C4-2B (cell line): ENCODE data around the gene DUSP7.

Experiments
- H3K27ac ChIP-seq: fragments of 450-650 bp; 2 replicates; pipeline ENCODE4 v1.5.1; 2017
- ZFX ChIP-seq: fragments of 450-650 bp; IDR thresholded peaks from 2 replicates; pipeline ENCODE4 v1.6.1; 2017
- TF ChIP-seq, protein P1 (sequence below): fragments of 450-650 bp; conservative IDR thresholded peaks from 2 replicates; pipeline ENCODE4 v1.5.1; 2017; ENCODE audit warnings: mild to moderate bottlenecking

Gene DUSP7

DNA sequence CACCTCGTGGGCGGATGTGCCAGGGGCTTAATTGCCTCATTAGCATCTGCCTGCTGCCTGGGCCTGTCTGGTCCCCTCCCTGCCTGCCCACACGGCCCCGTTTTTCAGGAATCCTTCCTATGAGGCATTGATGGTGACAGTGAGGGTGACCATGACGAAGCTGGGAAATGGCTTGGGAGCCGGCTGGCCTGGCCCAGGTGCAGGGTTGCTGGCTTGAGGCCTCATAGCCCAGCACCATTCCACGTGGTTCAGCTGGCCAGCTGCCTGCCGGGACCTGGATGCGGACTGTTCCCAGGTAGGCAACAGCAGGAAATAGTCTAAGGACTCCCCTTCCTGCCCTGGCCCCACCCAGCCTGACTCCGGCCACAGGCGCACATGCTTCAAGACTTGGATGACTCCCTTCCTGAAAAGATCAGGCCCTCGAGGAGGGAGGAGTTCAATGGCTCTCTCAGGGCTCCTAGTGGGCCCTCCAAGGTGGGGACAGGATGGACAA, 8.9 kb upstream of the DUSP7 start:
- TF ChIP-seq, protein P1, sequence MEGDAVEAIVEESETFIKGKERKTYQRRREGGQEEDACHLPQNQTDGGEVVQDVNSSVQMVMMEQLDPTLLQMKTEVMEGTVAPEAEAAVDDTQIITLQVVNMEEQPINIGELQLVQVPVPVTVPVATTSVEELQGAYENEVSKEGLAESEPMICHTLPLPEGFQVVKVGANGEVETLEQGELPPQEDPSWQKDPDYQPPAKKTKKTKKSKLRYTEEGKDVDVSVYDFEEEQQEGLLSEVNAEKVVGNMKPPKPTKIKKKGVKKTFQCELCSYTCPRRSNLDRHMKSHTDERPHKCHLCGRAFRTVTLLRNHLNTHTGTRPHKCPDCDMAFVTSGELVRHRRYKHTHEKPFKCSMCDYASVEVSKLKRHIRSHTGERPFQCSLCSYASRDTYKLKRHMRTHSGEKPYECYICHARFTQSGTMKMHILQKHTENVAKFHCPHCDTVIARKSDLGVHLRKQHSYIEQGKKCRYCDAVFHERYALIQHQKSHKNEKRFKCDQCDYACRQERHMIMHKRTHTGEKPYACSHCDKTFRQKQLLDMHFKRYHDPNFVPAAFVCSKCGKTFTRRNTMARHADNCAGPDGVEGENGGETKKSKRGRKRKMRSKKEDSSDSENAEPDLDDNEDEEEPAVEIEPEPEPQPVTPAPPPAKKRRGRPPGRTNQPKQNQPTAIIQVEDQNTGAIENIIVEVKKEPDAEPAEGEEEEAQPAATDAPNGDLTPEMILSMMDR: no peak
- TF ChIP-seq ZFX: no peak
- no peak overlapping the region for H3K27ac ChIP-seq

DNA sequence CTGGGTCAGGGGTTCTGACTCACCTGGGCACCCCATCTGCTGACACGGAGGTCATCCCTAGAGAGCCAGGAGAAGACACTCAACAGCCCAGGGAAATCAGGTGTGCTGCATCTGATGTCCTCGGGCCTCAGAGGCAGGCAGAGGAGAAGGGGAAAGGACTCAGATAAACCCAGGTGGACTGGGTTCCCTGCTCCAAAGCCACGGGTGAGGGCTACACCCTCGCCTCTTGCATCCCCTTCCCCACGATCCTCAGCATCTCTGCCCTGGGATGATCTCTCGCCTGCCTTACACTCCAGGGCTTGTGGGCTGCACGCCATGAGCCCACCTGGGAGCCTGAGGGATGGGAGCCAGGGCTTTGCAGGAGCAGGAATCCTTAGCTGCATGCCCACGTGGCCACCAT, 8.2 kb upstream of the DUSP7 start:
- no peak overlapping the region for H3K27ac ChIP-seq
- no peak for TF ChIP-seq ZFX
- TF ChIP-seq, protein P1: no peak

DNA sequence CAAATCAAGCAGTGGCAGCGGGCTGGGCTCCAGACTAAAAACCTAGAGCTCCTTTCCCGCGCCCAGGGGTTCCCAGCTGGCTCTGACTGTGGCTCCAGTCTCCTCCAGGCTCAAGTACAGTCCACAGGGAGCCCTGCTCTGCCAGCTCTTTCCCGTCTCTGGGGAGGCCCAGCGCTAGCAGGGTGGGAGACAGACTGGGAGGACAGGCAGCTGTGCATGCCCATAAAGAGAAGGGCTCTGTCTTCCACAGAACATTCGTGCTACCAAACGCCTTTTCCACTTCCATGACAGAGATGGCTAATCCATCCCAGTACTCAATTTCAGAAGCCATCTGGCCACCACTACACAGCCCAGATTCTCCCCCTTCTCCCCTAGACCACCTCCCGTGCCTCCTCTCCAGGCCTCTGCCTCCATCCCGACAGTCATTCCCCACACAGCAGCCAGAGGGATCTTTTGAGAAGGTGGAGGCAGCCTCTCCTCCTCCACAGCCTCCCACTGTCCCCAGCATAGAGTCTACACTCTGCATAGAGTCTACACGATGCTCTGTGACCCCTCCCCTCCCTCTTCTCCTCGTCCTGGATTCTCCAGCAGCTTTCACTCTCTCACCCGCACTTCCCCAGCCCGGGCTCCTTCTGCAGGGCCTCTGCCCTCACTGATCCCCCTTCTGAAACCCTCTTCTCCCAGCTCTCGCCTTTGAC, 6.8 kb upstream of the DUSP7 start:
- no peak for TF ChIP-seq ZFX
- TF ChIP-seq, protein P1: no peak
- H3K27ac ChIP-seq: no peak overlapping the region

DNA sequence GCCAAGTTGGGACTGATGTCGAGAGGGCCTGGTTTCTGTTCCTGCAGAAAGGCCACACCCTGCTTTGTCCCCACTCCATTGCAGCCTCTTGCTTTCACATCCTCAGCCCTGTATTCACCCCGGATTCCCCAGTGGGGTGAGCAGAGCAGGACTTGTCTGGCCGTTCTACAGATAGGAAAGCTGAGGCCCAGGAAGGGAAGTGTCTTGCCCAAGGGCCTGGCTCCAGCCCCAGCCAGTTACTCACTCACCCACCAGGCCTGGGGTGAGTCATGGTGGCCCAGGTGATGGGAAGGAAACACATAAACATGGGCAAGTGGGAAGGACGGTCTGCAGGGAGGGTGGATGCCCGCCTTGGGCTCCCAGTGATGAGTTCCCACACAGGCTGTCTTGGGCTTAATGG, 6.1 kb upstream of the DUSP7 start:
- no peak overlapping the region for H3K27ac ChIP-seq
- TF ChIP-seq, protein P1: no peak
- no peak for TF ChIP-seq ZFX

DNA sequence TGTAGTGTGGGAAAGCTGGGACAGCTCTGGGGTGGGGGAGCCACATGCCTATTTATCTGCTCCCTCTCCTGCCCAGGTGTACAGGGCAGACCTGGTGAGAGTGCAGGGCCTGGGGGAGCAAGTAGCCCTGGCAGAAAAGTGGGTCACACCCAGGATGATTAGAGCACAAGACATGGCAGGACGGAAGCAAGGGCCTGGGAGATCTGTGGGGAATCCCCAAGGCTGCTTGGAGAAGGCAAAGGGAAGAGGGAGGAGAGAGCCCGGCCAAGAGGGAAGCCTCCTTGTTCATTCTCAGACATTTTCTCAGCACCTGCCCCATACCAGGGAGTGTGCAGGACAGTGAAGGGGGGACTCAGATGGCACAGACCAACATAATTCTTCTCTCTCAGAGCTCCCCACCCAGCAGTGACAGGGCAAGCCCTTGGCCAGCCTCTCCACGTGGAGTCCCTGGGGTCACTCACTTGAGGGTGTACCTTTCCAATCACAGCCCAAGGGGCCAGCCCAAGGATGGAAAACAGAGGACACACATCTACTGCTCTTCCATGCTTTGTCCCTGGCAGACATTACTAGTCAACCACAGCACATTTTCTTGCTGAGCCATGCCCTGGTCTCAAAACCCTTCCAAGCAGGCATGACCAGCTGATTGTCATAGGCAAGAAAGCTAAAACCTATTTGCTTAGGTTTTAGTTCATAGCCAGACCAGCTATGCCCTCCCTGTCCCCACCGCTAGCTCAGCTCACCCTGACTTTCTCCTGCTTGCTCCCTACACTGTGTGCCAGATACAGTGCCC, 4.9 kb upstream of the DUSP7 start:
- TF ChIP-seq ZFX: no peak
- TF ChIP-seq, protein P1: no peak
- no peak overlapping the region for H3K27ac ChIP-seq

DNA sequence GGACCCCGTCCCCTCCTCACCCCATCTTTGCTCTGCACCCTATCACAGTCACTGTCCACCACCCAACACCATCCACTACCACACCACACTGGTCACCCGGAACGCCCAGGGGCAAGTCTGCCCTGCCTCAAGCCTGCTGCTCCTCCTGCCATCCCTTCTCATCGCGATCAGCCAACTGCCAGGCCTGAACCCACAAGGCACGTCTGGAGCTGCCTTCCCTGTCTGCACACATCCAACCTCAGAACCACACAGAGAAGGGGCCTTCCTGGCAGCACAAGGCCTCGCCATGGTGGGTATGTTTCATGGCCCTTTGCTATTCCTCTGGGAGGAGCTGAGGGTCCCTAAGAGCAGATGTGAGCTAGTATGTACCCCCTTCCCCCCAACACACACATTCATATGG, 3.4 kb upstream of the DUSP7 start:
- TF ChIP-seq ZFX: no peak
- TF ChIP-seq, protein P1: no peak
- no peak overlapping the region for H3K27ac ChIP-seq

DNA sequence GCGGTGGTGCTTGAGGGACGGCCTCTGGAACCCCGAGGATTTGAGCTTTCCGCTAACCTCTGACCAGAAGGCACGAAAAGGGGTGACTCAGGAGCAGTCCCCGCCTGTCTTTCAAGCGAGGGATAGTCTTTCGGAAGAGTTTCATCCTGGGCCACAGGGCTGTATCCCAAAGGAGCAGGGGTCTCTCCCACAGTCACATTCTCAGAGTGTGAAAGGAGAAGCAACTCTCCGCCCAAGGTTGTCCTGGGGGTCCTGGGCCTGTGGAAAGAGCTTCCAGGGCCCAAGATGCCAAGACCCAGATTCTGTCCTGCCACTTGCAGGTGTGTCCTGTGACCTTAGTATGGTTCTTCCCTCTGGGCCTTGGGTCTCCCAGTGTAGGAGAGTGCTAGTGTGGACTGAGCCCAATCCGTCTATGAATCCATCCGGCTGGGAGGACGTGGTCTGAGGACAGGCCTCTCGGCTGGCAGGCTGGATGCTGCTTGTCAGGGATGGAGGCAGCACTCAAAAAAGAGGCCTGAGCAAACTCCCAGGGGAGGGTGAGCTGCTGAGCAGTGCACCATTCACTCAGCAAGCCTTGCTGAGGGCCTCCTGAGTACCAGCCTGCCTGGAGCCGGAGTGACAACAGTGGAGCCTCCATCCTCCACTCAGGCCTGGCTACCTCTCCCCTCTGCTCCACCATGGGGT, 1.6 kb upstream of the DUSP7 start:
- peak overlapping the region; percentile 82 for H3K27ac ChIP-seq
- TF ChIP-seq, protein P1: no peak
- TF ChIP-seq ZFX: no peak
